Measurements from ENCODE around the gene PRKCH.

The PRKCH gene

GRCh38 chr14:61516964-61517653 is 195.7 kb downstream of the PRKCH start (continued):
- TF ChIP-seq ZNF518A (tag by site-specific recombination; conservative IDR thresholded peaks at IDR 0.05; ENCODE audit: low read depth): no peak

GRCh38 chr14:61517911-61518384 is 196.6 kb downstream of the PRKCH start:
- CTCF ChIA-PET: no interaction called here
- Histone ChIP-seq H3K9me3 (ENCODE audit: control insufficient read depth, insufficient read depth, low read depth, low read length) (no peaks in the 10 kb centered on the region), H3K4me3 (ENCODE audit: low read depth, low read length) (no peak overlapping the region), H3K36me3 (ENCODE audit: control insufficient read depth in 2 of 2, insufficient read depth in 1 of 2, low read length in 2 of 2) (no peaks in the 10 kb centered on the region), H3K27ac (ENCODE audit: extremely low read depth, low read depth, low read length) (no peak overlapping the region), H3K4me1 (ENCODE audit: control insufficient read depth, insufficient read depth, low read length) (no peaks in the 10 kb centered on the region)
- TF ChIP-seq MEIS1 (CRISPR knock-in tag; IDR thresholded peaks at IDR 0.05; ENCODE audit: borderline replicate concordance) (no peak), ZNF521 (tag by site-specific recombination; IDR thresholded peaks at IDR 0.05) (no peak), ZNF16 (tag by site-specific recombination; IDR thresholded peaks at IDR 0.05; ENCODE audit: low read depth) (no peak), SETDB1 (IDR thresholded peaks at IDR 0.05; ENCODE audit: insufficient read length, low read length) (no peak)
- POLR2A ChIA-PET: no interaction called here

GRCh38 chr14:61518403-61518802 is 197.0 kb downstream of the PRKCH start:
- Histone ChIP-seq H3K4me1 (ENCODE audit: control insufficient read depth, insufficient read depth, low read length) (no peaks in the 10 kb centered on the region), H3K36me3 (ENCODE audit: control insufficient read depth in 2 of 2, insufficient read depth in 1 of 2, low read length in 2 of 2) (no peaks in the 10 kb centered on the region), H3K27ac (ENCODE audit: extremely low read depth, low read depth, low read length) (no peak overlapping the region), H3K9me3 (ENCODE audit: control insufficient read depth, insufficient read depth, low read depth, low read length) (no peaks in the 10 kb centered on the region), H3K4me3 (ENCODE audit: low read depth, low read length) (no peak overlapping the region)
- POLR2A ChIA-PET: no interaction called here
- TF ChIP-seq KLF7 (tag by site-specific recombination; IDR thresholded peaks at IDR 0.05; ENCODE audit: borderline replicate concordance): no peak
- no peak for TF ChIP-seq ZNF704 (tag by site-specific recombination; IDR thresholded peaks at IDR 0.05)
- TF ChIP-seq BCL6B (tag by site-specific recombination; IDR thresholded peaks at IDR 0.05): no peak
- TF ChIP-seq PATZ1 (tag by site-specific recombination; IDR thresholded peaks at IDR 0.05): no peak
- no peak for TF ChIP-seq GLI4 (tag by site-specific recombination; IDR thresholded peaks at IDR 0.05)
- no peak for TF ChIP-seq ZNF121 (tag by site-specific recombination; IDR thresholded peaks at IDR 0.05)
- no peak for TF ChIP-seq SP3 (tag by site-specific recombination; IDR thresholded peaks at IDR 0.05)
- no peak for TF ChIP-seq ZNF658 (tag by site-specific recombination; IDR thresholded peaks at IDR 0.05)
- TF ChIP-seq HOXD13 (CRISPR knock-in tag; IDR thresholded peaks at IDR 0.05; ENCODE audit: borderline replicate concordance): no peak
- TF ChIP-seq ZNF510 (tag by site-specific recombination; IDR thresholded peaks at IDR 0.05; ENCODE audit: insufficient replicate concordance): no peak
- no peak for TF ChIP-seq ZNF513 (tag by site-specific recombination; IDR thresholded peaks at IDR 0.05)
- no peak for TF ChIP-seq ZNF549 (tag by site-specific recombination; IDR thresholded peaks at IDR 0.05)
- TF ChIP-seq ZNF202 (tag by site-specific recombination; IDR thresholded peaks at IDR 0.05; ENCODE audit: borderline replicate concordance): no peak
- TF ChIP-seq ZNF138 (tag by site-specific recombination; IDR thresholded peaks at IDR 0.05; ENCODE audit: borderline replicate concordance): no peak
- CTCF ChIA-PET: no interaction called here
